GM21526 (cell line): ENCODE data around the gene DPP3.

Source experiments
- ATAC-seq: cut with Tn5 transposase; IDR thresholded peaks from one replicate; pipeline ENCODE4 v1.9.1; 2021; ENCODE audit warnings: moderate library complexity; ENCODE audit not compliant: unreplicated experiment, low FRiP score

Gene DPP3

DNA sequence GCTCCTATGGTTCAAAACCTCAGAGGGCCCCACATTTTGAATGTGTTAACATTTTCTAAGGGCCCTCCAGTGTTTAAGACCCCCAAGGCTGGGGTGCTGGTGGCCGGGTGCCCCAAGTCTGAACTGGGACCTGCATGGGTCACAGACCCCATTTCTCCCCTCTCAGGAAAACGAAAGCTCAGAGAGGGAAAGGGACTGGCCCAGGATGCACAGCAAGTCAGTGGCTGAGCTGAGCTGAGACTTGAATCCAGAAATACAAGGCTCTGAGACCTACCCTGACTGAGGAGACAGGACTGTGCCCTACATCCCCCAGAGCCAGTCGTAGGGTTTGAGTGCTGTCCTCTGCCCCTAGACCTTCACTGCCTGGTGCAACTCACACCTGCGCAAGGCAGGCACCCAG is 70.7 kb downstream of the DPP3 start:
- no peak for ATAC-seq

DNA sequence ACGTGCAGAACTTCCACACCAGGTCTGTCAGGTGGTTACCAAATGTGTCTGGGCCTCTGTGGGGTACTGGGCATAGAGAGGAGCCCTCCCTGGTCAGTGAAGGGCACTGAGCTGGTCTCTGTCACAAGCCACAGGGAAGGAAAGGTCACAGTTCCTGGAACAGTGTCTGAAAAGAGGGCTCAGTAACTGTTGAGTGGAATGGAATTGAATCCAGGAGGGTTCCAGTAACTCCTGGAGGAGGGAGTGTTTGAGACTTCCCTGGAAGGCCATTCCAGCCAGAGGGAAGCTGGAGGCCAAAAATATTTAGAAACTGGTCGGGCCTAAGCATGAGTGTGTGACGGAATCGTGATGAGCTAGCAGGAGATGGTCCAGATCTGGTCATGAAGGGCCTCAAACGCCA is 74.4 kb downstream of the DPP3 start:
- no peak for ATAC-seq

DNA sequence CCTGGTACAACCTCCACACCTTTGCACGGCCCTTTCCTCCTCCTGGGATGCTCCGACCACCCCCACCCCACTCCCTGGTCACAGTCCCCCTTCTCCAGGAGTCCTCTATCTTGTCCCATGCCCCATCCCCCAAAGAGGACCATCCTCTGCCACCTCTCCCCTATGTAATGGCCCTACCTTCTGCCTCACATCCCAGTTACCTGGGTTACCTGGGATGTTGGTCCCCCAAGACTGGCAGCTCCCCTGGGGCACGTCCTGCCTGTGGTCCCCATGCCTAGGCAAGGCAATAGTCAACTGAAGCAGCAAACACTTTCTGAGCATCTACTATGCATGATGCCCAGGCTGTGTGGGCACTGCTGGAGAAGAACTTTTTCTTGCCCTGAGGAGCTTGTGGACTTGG is 75.2 kb downstream of the DPP3 start:
- no peak for ATAC-seq

DNA sequence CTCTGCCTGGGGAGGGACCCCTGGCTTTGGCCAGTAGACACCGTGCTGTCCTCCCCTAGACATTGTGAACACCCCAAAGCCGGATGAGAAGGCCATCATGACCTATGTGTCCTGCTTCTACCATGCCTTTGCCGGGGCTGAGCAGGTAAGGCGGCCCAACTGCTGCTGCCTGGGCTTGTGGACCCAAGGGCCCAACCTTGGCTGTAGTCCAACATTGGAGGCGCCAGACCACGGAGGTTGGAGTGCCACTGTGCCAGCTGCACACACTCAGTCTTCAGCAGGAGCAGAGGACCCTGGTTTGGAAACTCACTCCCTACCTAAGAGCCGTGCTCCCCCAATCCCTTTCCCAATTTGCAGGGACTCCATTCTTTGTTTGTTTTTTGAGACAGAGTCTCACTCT is 75.9 kb downstream of the DPP3 start:
- ATAC-seq = no peak

DNA sequence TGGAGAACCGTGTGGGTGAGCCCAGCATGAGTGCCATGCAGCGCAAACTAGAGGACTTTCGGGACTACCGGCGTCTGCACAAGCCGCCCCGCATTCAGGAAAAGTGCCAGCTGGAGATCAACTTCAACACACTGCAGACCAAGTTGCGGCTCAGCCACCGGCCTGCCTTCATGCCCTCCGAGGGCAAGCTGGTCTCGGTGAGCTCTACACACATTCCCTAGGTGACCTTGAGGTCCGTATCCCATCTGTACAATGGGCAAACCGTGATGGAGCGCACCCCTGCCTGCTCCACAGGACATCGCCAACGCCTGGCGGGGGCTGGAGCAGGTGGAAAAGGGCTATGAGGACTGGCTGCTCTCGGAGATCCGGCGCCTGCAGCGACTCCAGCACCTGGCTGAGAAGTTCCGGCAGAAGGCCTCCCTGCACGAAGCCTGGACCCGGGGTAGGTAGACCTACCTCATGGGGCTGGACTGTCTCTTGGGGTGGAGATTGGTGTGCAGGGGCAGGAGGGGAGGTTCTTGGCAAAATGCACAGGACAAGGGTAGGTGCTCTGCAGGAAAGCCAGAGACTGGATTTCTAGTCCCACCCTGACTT is 77.6 kb downstream of the DPP3 start:
- ATAC-seq = no peak
